Panc1 (cell line): ENCODE results near the gene NCOR2. TPM values are rescaled to one million over a fixed set of nuclear protein-coding genes. Genes with fewer than 3 reads are reported as not detected.

Experiments used
- ATAC-seq: fragments of 200-7000 bp; cut with Tn5 transposase; 2 replicates; pipeline ENCODE4 v1.9.1; 2020; ENCODE audit warnings: mild to moderate bottlenecking, moderate library complexity
- BruUV-seq: library from RNA; stranded (reverse); fragments of 400-500 nt; replicated peaks from 2 replicates; lab custom pipeline; 2021; lab: Mats Ljungman, UMichigan
- CTCF ChIA-PET: fragments of 300-600 bp; sonication (Branson Sonifier 250); formaldehyde crosslinking; loops from one replicate; lab custom pipeline; 2022; ENCODE audit warnings: antibody characterized with exemption; lab: Charles Lee
- POLR2A ChIA-PET: fragments of 300-600 bp; sonication (Branson Sonifier 250); formaldehyde crosslinking; loops from one replicate; lab custom pipeline; 2022; ENCODE audit warnings: antibody characterized with exemption; lab: Charles Lee
- DNase-seq: peaks from one replicate; pipeline ENCODE4 v3.0.0-alpha.2; 2010; ENCODE audit warnings: low read depth, low spot score
- H3K27ac ChIP-seq: 2 replicates; pipeline ENCODE4 v1.5.1; 2011; ENCODE audit warnings: mild to moderate bottlenecking, low read length, inconsistent platforms
- H3K27me3 ChIP-seq: fragments of 200-500 bp; sonication (Bioruptor generic); 2 replicates; pipeline ENCODE4 v1.6.0; 2014; ENCODE audit warnings: low read length, inconsistent platforms; ENCODE audit not compliant: control insufficient read depth, insufficient read depth
- H3K36me3 ChIP-seq: fragments of 200-500 bp; sonication (Bioruptor generic); 2 replicates; pipeline ENCODE4 v1.5.1; 2014; ENCODE audit warnings: inconsistent platforms, mild to moderate bottlenecking, low read length, moderate library complexity; ENCODE audit not compliant: control insufficient read depth, insufficient read depth
- H3K4me1 ChIP-seq: 2 replicates; pipeline ENCODE4 v1.5.1; 2011; ENCODE audit warnings: inconsistent platforms, mild to moderate bottlenecking, low read length, moderate library complexity; ENCODE audit not compliant: control insufficient read depth, insufficient read depth
- H3K4me3 ChIP-seq, 2 experiments: 2 replicates each; pipeline ENCODE4 v1.5.1; 2011 to 2012; ENCODE audit warnings: low read depth in 2 of 2, low read length in 2 of 2, mild to moderate bottlenecking in 2 of 2, inconsistent platforms in 1 of 2, moderate library complexity in 1 of 2
- H3K9me3 ChIP-seq: fragments of 200-500 bp; sonication (Bioruptor generic); 2 replicates; pipeline ENCODE4 v1.5.1; 2014; ENCODE audit warnings: low read depth, mild to moderate bottlenecking, inconsistent platforms, low read length, moderate library complexity; ENCODE audit not compliant: control insufficient read depth, insufficient read depth
- CTCF ChIP-seq: fragments of 450-650 bp; IDR thresholded peaks from 2 replicates; pipeline ENCODE4 v1.5.1; 2017; ENCODE audit warnings: mild to moderate bottlenecking
- POLR2AphosphoS5 ChIP-seq: IDR thresholded peaks from 2 replicates; pipeline ENCODE4 v1.6.1; 2012; ENCODE audit warnings: mild to moderate bottlenecking, low read depth, low read length, moderate library complexity
- REST ChIP-seq, 2 experiments: IDR thresholded peaks; 2 replicates each; pipeline ENCODE4 v1.6.1; 2011 to 2012; ENCODE audit warnings: low read depth in 2 of 2, control low read depth in 1 of 2, low read length in 1 of 2, mild to moderate bottlenecking in 1 of 2, moderate library complexity in 1 of 2; ENCODE audit not compliant: insufficient read depth in 1 of 2
- SIN3A ChIP-seq: IDR thresholded peaks from 2 replicates; pipeline ENCODE4 v1.6.1; 2012; ENCODE audit warnings: low read depth, mild to moderate bottlenecking, low read length, moderate library complexity, borderline replicate concordance; ENCODE audit not compliant: insufficient read depth
- TCF7L2 ChIP-seq: IDR thresholded peaks from 2 replicates; pipeline ENCODE4 v1.6.1; 2011; ENCODE audit warnings: mild to moderate bottlenecking, low read depth, low read length, inconsistent platforms
- in situ Hi-C: cut with HindIII; loops from 2 replicates; pipeline ENCODE4 v1.10.0; 2016; ENCODE audit warnings: low sequenced_read_pairs, low pct_unique_long_range_greater_than_20kb
- intact Hi-C: fragments of 100-400 bp; cut with micrococcal nuclease; formaldehyde crosslinking; loops from one replicate; pipeline ENCODE4 v1.10.0; 2022; ENCODE audit not compliant: unreplicated experiment
- total RNA-seq: library from RNA; stranded (reverse); gene quantifications from one replicate; pipeline ENCODE4 v1.2.1, GENCODE V29; 2021; ENCODE audit not compliant: unreplicated experiment

The NCOR2 gene
- total RNA-seq, 1 experiment from 2014 or later, result 461 TPM

DNA sequence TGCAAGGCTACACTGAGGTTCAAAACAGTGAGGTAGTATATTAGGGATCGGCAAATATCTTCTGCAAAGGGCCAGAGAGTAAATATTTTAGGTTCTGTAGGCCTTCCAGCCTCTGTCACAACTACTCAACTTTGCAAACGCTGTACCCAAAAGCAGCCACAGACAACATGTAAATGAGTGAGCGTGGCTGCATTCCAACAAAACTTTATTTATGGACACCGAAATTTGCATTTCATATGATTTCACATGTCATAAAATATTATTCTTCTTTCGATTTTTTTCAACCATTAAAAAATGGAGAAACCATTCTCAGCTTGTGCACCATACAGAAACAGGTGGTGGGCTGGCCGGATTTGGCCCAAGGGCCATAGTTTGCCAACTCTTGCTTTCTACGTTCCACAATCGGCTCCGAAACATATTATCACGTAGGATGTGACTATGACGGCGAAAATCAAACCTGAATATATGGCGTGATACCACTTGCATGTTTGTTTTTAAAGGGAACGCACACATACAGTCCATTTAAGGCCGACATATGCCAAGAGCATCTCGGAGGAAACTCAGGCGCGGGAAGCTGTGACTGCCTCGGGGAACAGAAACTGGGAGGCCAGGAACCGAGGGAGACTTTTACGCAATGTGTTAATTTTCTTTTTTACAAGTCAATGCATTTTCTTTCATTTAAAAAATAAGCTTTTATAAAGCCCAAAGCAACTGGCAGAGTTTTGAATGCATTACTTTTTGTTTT lies 7.1 kb downstream of the NCOR2 start:
- Histone ChIP-seq H3K4me3 (no peak overlapping the region), H3K27me3 (no peaks in the 10 kb centered on the region), H3K9me3 (no peaks in the 10 kb centered on the region), H3K36me3 (no peaks in the 10 kb centered on the region), H3K4me1 (peaks cover 85% of the 10 kb centered on the region), H3K27ac (peak overlapping the region; percentile 57)
- in situ Hi-C loops, result no loop called here
- intact Hi-C loops, result loop anchor here (10.0 kb wide), 3 partner anchors 164 to 204 kb away; no protein-coding TSS in a partner anchor
- ATAC-seq, result no peak
- ChIA-PET CTCF (no interaction called here), POLR2A (no interaction called here)
- no peak for DNase-seq
- no peak for TF ChIP-seq POLR2AphosphoS5
- TF ChIP-seq CTCF, result no peak
- no peak for TF ChIP-seq REST (IDR thresholded peaks at IDR 0.05; ENCODE audit: insufficient read depth in 1 of 2, low read depth in 2 of 2, low read length in 1 of 2)
- no peak for TF ChIP-seq SIN3A
- no peak for TF ChIP-seq TCF7L2
- BruUV-seq, result TSS peak; percentile 10

DNA sequence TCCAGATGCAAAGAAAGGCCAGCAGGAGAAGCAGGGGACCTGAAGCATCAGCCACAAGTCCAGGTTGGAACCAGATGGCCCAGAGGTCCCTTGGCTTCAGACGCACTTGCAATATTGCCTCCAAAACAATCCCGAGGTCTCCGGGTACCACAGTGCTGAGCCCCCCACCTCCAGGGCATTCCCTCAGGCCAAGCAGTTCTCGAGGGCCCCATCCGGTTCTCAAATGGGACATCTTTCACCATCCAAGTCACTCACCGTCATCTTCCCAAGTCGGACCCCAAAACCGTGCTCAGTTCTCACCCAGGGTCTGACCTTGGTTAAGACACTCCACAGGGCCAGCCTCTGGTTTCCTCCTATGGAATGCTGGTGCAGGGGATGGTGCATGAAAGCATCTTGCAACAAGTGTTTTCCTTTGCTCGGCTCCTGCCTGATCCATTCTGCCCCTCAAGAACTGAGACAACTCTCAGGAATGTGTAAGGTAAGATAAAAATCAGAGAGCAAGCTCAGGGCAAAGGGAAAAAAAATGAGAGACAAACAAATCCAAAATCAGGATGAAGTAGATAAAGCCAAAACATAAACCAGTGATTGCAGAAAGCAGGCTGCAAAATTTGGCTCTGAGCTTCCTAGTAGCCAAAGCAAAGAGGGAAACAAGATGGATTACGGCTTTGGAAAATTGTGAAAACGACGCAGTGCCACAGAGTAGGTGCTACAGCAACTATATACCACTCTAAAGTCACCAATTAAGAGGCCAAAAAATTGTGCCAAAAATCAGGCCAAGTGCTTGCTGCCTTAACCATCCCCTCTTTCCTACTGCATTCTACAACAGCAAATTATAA lies 8.0 kb downstream of the NCOR2 start:
- Histone ChIP-seq H3K4me3 (no peak overlapping the region), H3K36me3 (no peaks in the 10 kb centered on the region), H3K27ac (peak overlapping the region; percentile 42; the same call in 1 of the 2 replicates), H3K27me3 (no peaks in the 10 kb centered on the region), H3K9me3 (no peaks in the 10 kb centered on the region), H3K4me1 (peaks cover 92% of the 10 kb centered on the region)
- in situ Hi-C loops (no loop called here), intact Hi-C loops (loop anchor here (10.0 kb wide), 3 partner anchors 165 to 205 kb away; no protein-coding TSS in a partner anchor)
- POLR2A ChIA-PET, result no interaction called here
- TF ChIP-seq CTCF (no peak), REST (IDR thresholded peaks at IDR 0.05; ENCODE audit: insufficient read depth in 1 of 2, low read depth in 2 of 2, low read length in 1 of 2) (no peak), TCF7L2 (no peak), SIN3A (no peak)
- no TSS peak for BruUV-seq
- ATAC-seq (peak; percentile 27; the same call in 1 of the 2 replicates), DNase-seq (no peak)
- CTCF ChIA-PET, result no interaction called here
